ENCODE results near the gene CRAT.

DNA sequence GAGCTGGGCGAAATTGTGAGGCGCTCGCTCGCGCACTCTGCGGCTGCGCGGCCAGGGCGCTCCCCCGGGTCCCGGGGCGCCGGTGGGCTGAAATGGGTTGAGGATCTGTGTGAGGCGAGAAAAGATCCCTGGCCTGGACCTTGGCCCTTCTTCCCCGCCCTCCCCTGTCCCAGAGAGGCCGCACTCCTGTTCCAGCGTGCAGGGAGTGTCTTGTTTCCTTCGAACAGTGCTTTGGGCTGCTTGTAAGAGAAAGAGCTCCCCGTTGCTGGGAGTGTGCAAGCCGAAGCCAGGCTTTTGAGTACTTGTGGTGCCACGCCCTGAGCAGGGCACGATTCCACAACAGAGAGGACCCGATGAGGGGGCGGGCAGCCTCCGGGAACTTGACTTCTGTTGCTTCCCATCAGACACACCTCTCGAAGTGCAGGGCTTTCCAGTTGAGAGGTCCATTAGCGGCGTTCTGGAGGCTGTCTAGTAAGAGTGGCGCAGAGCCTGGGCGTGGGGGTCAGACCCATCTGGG is 29.1 kb downstream of the CRAT start:
- TF ChIP-seq, protein P1, sequence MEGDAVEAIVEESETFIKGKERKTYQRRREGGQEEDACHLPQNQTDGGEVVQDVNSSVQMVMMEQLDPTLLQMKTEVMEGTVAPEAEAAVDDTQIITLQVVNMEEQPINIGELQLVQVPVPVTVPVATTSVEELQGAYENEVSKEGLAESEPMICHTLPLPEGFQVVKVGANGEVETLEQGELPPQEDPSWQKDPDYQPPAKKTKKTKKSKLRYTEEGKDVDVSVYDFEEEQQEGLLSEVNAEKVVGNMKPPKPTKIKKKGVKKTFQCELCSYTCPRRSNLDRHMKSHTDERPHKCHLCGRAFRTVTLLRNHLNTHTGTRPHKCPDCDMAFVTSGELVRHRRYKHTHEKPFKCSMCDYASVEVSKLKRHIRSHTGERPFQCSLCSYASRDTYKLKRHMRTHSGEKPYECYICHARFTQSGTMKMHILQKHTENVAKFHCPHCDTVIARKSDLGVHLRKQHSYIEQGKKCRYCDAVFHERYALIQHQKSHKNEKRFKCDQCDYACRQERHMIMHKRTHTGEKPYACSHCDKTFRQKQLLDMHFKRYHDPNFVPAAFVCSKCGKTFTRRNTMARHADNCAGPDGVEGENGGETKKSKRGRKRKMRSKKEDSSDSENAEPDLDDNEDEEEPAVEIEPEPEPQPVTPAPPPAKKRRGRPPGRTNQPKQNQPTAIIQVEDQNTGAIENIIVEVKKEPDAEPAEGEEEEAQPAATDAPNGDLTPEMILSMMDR (IDR thresholded peaks at IDR 0.05), result no peak
- TF ChIP-seq POLR2A (IDR thresholded peaks at IDR 0.05), result no peak

All from breast epithelium (tissue), 3 donors.